K562 treated with DMSO at 1 percent for 24 hours (cell line): ENCODE data around the gene TIMELESS. TPM values are rescaled to one million over a fixed set of nuclear protein-coding genes. Genes with fewer than 3 reads are reported as not detected.

Source experiments
- total RNA-seq: library from RNA; unstranded; fragments of 300-600 nt; gene quantifications from 2 replicates; pipeline ENCODE4 v1.2.3, GENCODE V29; 2022; ENCODE audit warnings: low read depth; ENCODE audit not compliant: insufficient read depth

Gene TIMELESS
- 42.8 and 43.4 TPM in 2 replicates for total RNA-seq

DNA sequence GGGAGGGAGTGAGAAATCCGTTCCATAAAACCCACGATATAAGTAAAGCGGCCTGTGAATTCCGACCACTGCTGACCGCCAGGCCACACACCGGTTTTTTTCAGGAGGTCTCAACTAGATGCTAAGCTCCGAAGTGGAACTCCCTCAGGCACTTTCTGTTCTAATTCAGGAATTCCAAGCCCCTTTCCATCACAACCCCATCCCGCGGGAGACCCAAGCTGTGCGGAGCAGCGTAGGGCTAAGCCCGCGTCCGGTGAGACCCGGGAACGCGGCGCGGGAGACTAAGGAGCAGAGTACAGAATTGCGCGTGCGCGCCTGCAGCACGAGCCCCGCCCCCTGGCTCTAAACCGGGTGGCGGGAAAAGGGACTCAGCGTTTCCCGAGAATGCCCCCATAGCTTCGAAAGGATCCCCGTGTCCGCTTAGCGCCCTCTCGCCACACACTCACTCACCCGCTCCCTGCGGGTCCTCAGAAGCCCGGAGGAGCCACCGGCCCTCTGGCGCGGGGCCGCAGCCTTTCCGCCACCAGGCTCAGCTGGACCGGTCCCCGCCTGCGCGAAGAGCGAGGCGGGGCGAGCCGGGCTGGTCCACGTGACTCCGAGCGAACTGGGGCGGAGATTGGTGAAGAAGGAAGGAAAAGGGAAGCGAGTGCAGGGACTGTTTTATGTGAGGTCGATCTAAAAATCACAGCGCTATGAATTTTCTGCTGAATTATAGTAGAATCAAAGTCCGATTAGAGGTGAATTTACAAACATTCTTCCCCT is at the start of gene TIMELESS:
Gene TIMELESS, minus strand, starts transcription at position 567 of the 762 bp plus-strand sequence. CDS start 15,256 bp downstream, outside the sequence.

DNA sequence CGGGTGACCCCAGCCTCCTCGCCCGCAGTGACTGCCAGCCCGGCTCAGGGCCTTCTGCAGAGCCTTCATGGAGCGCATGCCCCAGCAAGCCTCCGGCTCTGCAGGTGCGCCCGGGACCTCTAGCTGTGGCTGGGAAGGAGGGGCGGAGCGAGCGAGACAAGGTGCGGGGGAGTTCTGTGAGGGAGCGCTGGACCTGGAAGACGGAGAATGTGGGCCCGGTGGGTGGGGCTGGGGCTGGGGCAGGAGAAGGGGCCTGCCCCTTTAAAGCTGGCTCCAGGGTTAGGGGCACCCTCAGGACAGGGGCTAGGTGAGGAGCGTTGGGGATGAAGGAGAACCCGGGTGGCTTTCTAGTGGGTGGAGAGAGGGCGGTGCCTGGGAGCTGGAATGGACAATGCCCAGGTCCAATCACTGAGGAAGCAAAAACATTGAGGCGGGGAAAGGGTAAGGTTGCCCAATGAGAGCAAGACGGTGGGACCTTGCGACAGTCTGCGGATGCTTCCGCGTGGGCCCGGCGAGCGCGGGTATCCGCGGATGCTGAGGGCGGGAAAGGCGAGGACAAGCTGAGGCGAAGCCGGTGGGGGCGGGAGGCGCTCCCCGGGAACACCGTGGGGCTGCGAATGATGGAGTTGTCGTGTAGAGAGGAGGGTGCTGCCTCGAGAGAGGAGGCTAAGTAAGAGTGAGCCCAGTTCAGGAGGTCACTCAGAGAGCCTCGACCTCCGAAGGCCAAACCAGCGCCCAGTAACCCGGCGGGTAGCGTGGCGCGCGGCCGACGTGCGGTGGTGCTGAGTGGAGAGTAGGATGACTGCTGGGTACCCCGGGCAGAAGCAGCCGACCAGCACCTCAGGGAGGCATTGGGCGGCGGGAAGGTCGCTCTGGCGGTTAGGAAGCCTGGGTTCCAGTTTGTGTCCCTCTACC is 39.1 kb upstream of the TIMELESS start, which contains the start of gene GLS2:
Gene GLS2, minus strand, starts transcription at position 121 of the 915 bp plus-strand sequence. Its CDS starts 43 bp downstream, at position 78.

DNA sequence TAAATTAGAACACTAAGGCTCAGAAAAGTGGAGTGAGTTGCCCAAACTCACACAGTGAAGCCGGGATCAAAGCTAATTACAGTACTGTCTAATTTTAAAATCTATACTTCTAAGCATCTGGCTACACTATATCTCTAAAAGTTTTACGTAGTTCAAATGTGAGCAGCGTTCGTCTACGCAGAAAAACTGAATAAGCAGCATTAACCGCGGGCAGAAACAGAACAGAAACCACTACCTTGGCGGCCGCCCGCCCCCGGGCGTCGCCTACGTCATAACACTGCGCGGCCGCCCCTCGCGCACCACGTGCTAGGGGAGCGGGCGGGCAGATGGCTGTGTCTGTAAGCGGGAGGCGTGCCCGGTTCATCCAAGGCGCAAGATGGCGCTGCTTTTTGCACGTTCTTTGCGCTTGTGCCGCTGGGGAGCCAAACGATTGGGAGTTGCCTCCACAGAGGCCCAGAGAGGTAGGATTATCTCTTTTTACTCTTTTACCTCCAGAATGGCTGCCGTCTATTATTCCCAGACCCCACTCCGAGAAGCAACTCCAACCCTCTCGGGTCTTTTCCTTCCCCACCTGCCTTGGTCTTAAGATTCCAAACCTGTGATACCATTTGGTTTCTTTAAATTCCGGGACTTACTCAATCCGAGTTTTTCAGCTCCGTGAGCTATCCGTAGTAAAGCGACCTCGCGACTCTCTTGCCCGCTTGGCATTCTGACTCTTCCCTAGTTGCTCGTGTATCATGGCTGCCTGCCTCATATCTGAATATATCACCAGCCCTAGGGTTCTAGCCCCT is 19.2 kb upstream of the TIMELESS start, which contains the start of gene SPRYD4:
Gene SPRYD4, plus strand, starts transcription at position 363 of the 791 bp plus-strand sequence. Its CDS starts 14 bp downstream, at position 377.

DNA sequence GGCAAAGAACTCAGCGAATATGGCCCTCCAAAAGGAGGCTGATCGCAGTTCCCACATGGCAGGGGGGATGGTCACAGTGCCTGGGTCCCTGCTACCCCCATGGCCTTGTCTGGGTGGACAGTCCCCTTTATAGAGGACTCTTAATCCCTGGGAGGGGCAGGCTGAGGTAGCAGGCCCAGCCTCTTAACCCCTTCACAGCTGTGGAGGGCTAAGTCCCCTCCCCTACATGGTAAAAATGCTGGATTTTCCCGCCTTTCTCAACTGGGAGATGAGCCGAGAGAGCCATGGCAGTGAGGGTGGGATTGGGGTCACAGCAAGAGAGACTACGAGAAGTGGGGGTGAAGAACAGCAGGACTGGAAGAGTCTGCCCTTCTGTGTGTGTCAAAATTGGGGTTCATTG is 5.3 kb upstream of the TIMELESS start, which contains the start of gene MIP:
Gene MIP, minus strand, starts transcription at position 101 of the 400 bp plus-strand sequence. Its CDS starts 44 bp downstream, at position 57.

Other genes with a start within 250 kb of the TIMELESS start
- 50.0 and 51.1 TPM in 2 replicates for gene RNF41, start 227.5 kb downstream of the TIMELESS start, total RNA-seq
- gene NABP2, start 225.1 kb downstream of the TIMELESS start, total RNA-seq, result 47.7 and 52.8 TPM in 2 replicates
- gene SLC39A5, start 219.4 kb downstream of the TIMELESS start, total RNA-seq, result not detected in 2 replicates
- 28.5 and 29.8 TPM in 2 replicates for gene ANKRD52, start 191.0 kb downstream of the TIMELESS start, total RNA-seq
- gene COQ10A, start 182.5 kb downstream of the TIMELESS start, total RNA-seq, result 46.4 and 47.3 TPM in 2 replicates
- gene CS, start 149.1 kb downstream of the TIMELESS start, total RNA-seq, result 151 and 158 TPM in 2 replicates
- 88.9 and 95.2 TPM in 2 replicates for gene CNPY2, start 133.4 kb downstream of the TIMELESS start, total RNA-seq
- gene PAN2, start 115.4 kb downstream of the TIMELESS start, total RNA-seq, result 29.3 and 34.1 TPM in 2 replicates
- gene IL23A, start 110.5 kb downstream of the TIMELESS start, total RNA-seq, result 15.3 and 19.8 TPM in 2 replicates
- gene STAT2, start 89.3 kb downstream of the TIMELESS start, total RNA-seq, result 52.4 and 61.2 TPM in 2 replicates
- gene APOF, start 86.6 kb downstream of the TIMELESS start, total RNA-seq, result not detected in 2 replicates
- gene MIP, start 5.2 kb upstream of the TIMELESS start, total RNA-seq, result not detected in 2 replicates
- gene SPRYD4, start 19.2 kb upstream of the TIMELESS start, total RNA-seq, result 1.1 and 1.4 TPM in 2 replicates
- 0.29 TPM in 1 of 2 replicates, not detected in the other for gene GLS2, start 38.7 kb upstream of the TIMELESS start, total RNA-seq
- 0.86 and 2.5 TPM in 2 replicates for gene RBMS2, start 72.4 kb upstream of the TIMELESS start, total RNA-seq
- 60.5 and 63.6 TPM in 2 replicates for gene BAZ2A, start 180.9 kb upstream of the TIMELESS start, total RNA-seq
- gene ATP5F1B, start 196.6 kb upstream of the TIMELESS start, total RNA-seq, result 849 and 855 TPM in 2 replicates
- 185 and 206 TPM in 2 replicates for gene PTGES3, start 238.9 kb upstream of the TIMELESS start, total RNA-seq